Activated B cell treated with CpG ODN at 0.5 μM for 24 hours (primary cell): Measurements from ENCODE around the gene FBLL1. TPM values are rescaled to one million over a fixed set of nuclear protein-coding genes. Genes with fewer than 3 reads are reported as not detected.
"Not testable (repeated sequence)": the region's sequence is repeated elsewhere in the genome, so short reads cannot be mapped to it uniquely, and the experiment has no call there.

ENCODE experiments used
- ATAC-seq: fragments of 200-7000 bp; cut with Tn5 transposase; one replicate; pipeline ENCODE4 v1.10.0; 2021; ENCODE audit warnings: low read depth, mild to moderate bottlenecking, moderate library complexity
- CTCF ChIA-PET: fragments of 350-600 bp; sonication (Branson Sonifier 250); formaldehyde crosslinking; loops from one replicate; lab custom pipeline; 2021; ENCODE audit warnings: antibody characterized with exemption; lab: Charles Lee
- POLR2A ChIA-PET: fragments of 350-600 bp; sonication (Branson Sonifier 250); formaldehyde crosslinking; loops from one replicate; lab custom pipeline; 2021; ENCODE audit warnings: antibody characterized with exemption; lab: Charles Lee
- DNase-seq: peaks from one replicate; pipeline ENCODE4 v3.0.0; 2022
- H3K27ac Mint-ChIP-seq: one replicate; pipeline ENCODE4 v1.8.0; 2020; ENCODE audit warnings: mixed read lengths
- H3K27me3 Mint-ChIP-seq: one replicate; pipeline ENCODE4 v1.8.0; 2021; ENCODE audit warnings: mixed read lengths
- H3K36me3 Mint-ChIP-seq: one replicate; pipeline ENCODE4 v1.8.0; 2021; ENCODE audit warnings: low read depth, mixed read lengths
- H3K4me1 Mint-ChIP-seq: one replicate; pipeline ENCODE4 v1.8.0; 2021; ENCODE audit warnings: mixed read lengths
- H3K4me3 Mint-ChIP-seq: one replicate; pipeline ENCODE4 v1.8.0; 2020; ENCODE audit warnings: mild to moderate bottlenecking, mixed read lengths
- H3K9me3 Mint-ChIP-seq: one replicate; pipeline ENCODE4 v1.8.0; 2020; ENCODE audit warnings: mixed read lengths
- CTCF ChIP-seq: fragments of 200-600 bp; IDR thresholded peaks from one replicate; pipeline ENCODE4 v1.8.0; 2022; ENCODE audit warnings: antibody characterized with exemption, mild to moderate bottlenecking
- intact Hi-C: fragments of 100-400 bp; cut with micrococcal nuclease; formaldehyde crosslinking; loops from one replicate; pipeline ENCODE4 v1.15.1; 2024
- total RNA-seq: library from RNA; stranded (reverse); gene quantifications from 2 replicates; pipeline ENCODE4 v1.2.3, GENCODE V29; 2022

The FBLL1 gene
- total RNA-seq, 1 donor from 2014 or later: 0.20 TPM

GRCh38 chr5:168563959-168564358, 34.9 kb downstream of the FBLL1 start:
- H3K9me3 Mint-ChIP-seq: no peaks in the 10 kb centered on the region
- no peaks in the 10 kb centered on the region for H3K27me3 Mint-ChIP-seq
- ATAC-seq (no peak), DNase-seq (no peak)
- ChIA-PET CTCF (no interaction called here), POLR2A (no interaction called here)
- no peak overlapping the region for H3K27ac Mint-ChIP-seq
- TF ChIP-seq CTCF: no peak
- intact Hi-C loops: no loop called here
- no peaks in the 10 kb centered on the region for H3K4me1 Mint-ChIP-seq
- no peak overlapping the region for H3K4me3 Mint-ChIP-seq
- peaks cover 78% of the 10 kb centered on the region for H3K36me3 Mint-ChIP-seq

- no peak for TF ChIP-seq CTCF
- Mint-ChIP-seq H3K9me3 (no peaks in the 10 kb centered on the region), H3K27ac (no peak overlapping the region), H3K4me3 (no peak overlapping the region), H3K4me1 (peaks cover 7% of the 10 kb centered on the region), H3K27me3 (no peaks in the 10 kb centered on the region), H3K36me3 (peaks cover 60% of the 10 kb centered on the region)
- intact Hi-C loops: no loop called here
- ChIA-PET CTCF (no interaction called here), POLR2A (no interaction called here)
- DNase-seq (no peak), ATAC-seq (no peak)
These were observed 39.6 kb downstream of the FBLL1 start for GRCh38 chr5:168568738-168569137.

- ChIA-PET CTCF (no interaction called here), POLR2A (no interaction called here)
- Mint-ChIP-seq H3K9me3 (no peaks in the 10 kb centered on the region), H3K36me3 (peaks cover 51% of the 10 kb centered on the region), H3K4me3 (no peak overlapping the region), H3K4me1 (peaks cover 14% of the 10 kb centered on the region), H3K27ac (no peak overlapping the region), H3K27me3 (no peaks in the 10 kb centered on the region)
- ATAC-seq: no peak
- TF ChIP-seq CTCF: no peak
- intact Hi-C loops: no loop called here
- DNase-seq: no peak
These were observed 41.6 kb downstream of the FBLL1 start for GRCh38 chr5:168570490-168571328.

GRCh38 chr5:168573663-168574062, 44.6 kb downstream of the FBLL1 start:
- CTCF ChIA-PET, H3K27ac Mint-ChIP-seq, POLR2A ChIA-PET, H3K27me3 Mint-ChIP-seq, H3K9me3 Mint-ChIP-seq, H3K4me3 Mint-ChIP-seq, intact Hi-C loops, ATAC-seq, DNase-seq: not testable (repeated sequence)
- Mint-ChIP-seq H3K36me3 (peaks cover 31% of the 10 kb centered on the region), H3K4me1 (peaks cover 38% of the 10 kb centered on the region)

- H3K27me3 Mint-ChIP-seq, POLR2A ChIA-PET, ATAC-seq, H3K4me3 Mint-ChIP-seq, CTCF ChIA-PET, H3K27ac Mint-ChIP-seq, intact Hi-C loops, DNase-seq, H3K9me3 Mint-ChIP-seq: not testable (repeated sequence)
- Mint-ChIP-seq H3K36me3 (peaks cover 31% of the 10 kb centered on the region), H3K4me1 (peaks cover 38% of the 10 kb centered on the region)
These were observed 45.1 kb downstream of the FBLL1 start for GRCh38 chr5:168574156-168574555.
